HG02973 (cell line): Measurements from ENCODE around the gene ATP9A.

Source experiments
- ATAC-seq: cut with Tn5 transposase; IDR thresholded peaks from one replicate; pipeline ENCODE4 v1.9.1; 2021; ENCODE audit warnings: moderate library complexity; ENCODE audit not compliant: unreplicated experiment

The ATP9A gene

GRCh38 chr20:51634257-51634656 is 133.9 kb downstream of the ATP9A start:
- ATAC-seq: no peak

GRCh38 chr20:51633430-51633829 is 134.8 kb downstream of the ATP9A start:
- ATAC-seq: no peak

- ATAC-seq: no peak
Observed at GRCh38 chr20:51631953-51632352, 136.2 kb downstream of the ATP9A start.

GRCh38 chr20:51631011-51631950 is 136.9 kb downstream of the ATP9A start:
- ATAC-seq: no peak

- ATAC-seq: no peak
Observed at GRCh38 chr20:51629399-51630058, 138.7 kb downstream of the ATP9A start.

- no peak for ATAC-seq
Observed at GRCh38 chr20:51628533-51629398, 139.4 kb downstream of the ATP9A start.

- ATAC-seq: no peak
Observed at GRCh38 chr20:51627586-51627985, 140.6 kb downstream of the ATP9A start.

GRCh38 chr20:51625105-51625504 is 143.1 kb downstream of the ATP9A start:
- no peak for ATAC-seq

GRCh38 chr20:51624157-51624731 is 143.9 kb downstream of the ATP9A start:
- ATAC-seq: no peak

- ATAC-seq: no peak
Observed at GRCh38 chr20:51623255-51623654, 144.9 kb downstream of the ATP9A start.

- no peak for ATAC-seq
Observed at GRCh38 chr20:51622004-51622874, 146.0 kb downstream of the ATP9A start.

- ATAC-seq: no peak
Observed at GRCh38 chr20:51620432-51620831, 147.8 kb downstream of the ATP9A start.

GRCh38 chr20:51616060-51616459 is 152.1 kb downstream of the ATP9A start:
- no peak for ATAC-seq

- no peak for ATAC-seq
Observed at GRCh38 chr20:51614687-51615086, 153.5 kb downstream of the ATP9A start.

- no peak for ATAC-seq
Observed at GRCh38 chr20:51613580-51613979, 154.6 kb downstream of the ATP9A start.

- no peak for ATAC-seq
Observed at GRCh38 chr20:51612896-51613295, 155.3 kb downstream of the ATP9A start.

GRCh38 chr20:51611625-51611890 is 156.6 kb downstream of the ATP9A start:
- no peak for ATAC-seq

- no peak for ATAC-seq
Observed at GRCh38 chr20:51610761-51611624, 157.2 kb downstream of the ATP9A start.

GRCh38 chr20:51610111-51610510 is 158.1 kb downstream of the ATP9A start:
- ATAC-seq: no peak
